H1 (cell line): ENCODE measurements around the gene TMEM187.
A peak's percentile ranks its signal among the peaks of the same experiment; 100 is the strongest.

Source experiments
- GTF2F1 ChIP-seq: IDR thresholded peaks from 2 replicates; pipeline ENCODE4 v1.6.1; 2012; ENCODE audit warnings: low read depth, low read length, improper control_type of control experiment, borderline replicate concordance
- TF ChIP-seq, protein P1 (sequence below), 3 experiments: IDR thresholded peaks; 1 replicate in 2 of 3; 2 replicates in 1 of 3; pipeline versions ENCODE4 v1.5.1 to v1.6.1; 2011; ENCODE audit warnings: low read length in 3 of 3, mild to moderate bottlenecking in 3 of 3, inconsistent platforms in 2 of 3, low read depth in 1 of 3, moderate library complexity in 1 of 3; ENCODE audit not compliant: insufficient read depth in 1 of 3; ENCODE audit errors: control extremely low read depth in 1 of 3

DNA sequence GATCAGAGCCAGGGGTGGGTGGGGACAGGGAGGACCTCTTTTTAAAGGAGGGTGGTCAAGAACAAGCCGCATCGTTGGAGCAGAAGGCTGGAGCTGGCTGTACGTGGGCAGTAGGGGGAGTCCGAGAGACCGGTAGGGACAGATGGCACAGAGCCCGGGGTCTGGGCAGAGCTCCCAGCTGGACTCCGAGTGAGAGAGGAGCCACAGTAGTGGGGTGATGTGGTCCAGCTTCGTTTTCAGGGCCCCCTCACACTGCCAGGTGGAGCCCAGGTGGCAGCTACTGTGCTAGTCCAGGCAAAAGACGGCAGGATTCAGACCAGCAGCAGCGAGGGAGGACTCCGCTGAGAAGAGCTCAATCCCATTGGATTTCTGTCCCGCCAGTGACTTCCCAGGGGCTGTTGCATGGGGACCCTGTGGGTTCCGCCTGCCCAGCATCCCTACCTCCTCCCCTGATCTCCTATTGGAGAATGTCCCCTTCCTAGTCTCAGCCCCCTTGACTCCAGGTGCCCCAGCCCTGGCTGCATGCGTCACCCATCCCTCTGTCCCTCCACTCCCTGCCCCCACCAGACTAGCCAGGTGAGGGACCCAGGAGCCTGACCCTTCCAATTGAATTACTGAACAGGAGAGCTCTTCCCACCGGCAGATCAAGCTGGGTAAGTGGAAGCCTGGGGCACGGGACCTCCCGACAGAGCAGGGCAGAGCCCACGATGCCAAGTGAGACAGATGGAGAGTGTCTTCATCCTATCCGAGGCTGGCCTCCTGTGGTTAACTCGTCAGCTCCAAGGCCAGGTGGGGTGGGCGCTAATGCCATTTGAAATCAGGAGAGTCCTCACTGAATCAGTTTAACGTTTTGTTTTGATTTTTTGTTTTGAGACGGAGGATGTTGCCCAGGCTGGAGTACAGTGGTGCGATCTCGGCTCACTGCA lies 49.4 kb upstream of the TMEM187 start:
- TF ChIP-seq GTF2F1, result no peak
- TF ChIP-seq, protein P1, sequence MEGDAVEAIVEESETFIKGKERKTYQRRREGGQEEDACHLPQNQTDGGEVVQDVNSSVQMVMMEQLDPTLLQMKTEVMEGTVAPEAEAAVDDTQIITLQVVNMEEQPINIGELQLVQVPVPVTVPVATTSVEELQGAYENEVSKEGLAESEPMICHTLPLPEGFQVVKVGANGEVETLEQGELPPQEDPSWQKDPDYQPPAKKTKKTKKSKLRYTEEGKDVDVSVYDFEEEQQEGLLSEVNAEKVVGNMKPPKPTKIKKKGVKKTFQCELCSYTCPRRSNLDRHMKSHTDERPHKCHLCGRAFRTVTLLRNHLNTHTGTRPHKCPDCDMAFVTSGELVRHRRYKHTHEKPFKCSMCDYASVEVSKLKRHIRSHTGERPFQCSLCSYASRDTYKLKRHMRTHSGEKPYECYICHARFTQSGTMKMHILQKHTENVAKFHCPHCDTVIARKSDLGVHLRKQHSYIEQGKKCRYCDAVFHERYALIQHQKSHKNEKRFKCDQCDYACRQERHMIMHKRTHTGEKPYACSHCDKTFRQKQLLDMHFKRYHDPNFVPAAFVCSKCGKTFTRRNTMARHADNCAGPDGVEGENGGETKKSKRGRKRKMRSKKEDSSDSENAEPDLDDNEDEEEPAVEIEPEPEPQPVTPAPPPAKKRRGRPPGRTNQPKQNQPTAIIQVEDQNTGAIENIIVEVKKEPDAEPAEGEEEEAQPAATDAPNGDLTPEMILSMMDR (IDR thresholded peaks at IDR 0.05; ENCODE audit: control extremely low read depth in 1 of 3, insufficient read depth in 1 of 3, low read depth in 1 of 3, low read length in 3 of 3), result peak in 2 of 3 experiments; percentile 21 to 22; a peak in 2 of 4 replicates
